ENCODE results near the gene SLC29A4. TPM values are rescaled to one million over a fixed set of nuclear protein-coding genes. Genes with fewer than 3 reads are reported as not detected.

The SLC29A4 gene, protein sequence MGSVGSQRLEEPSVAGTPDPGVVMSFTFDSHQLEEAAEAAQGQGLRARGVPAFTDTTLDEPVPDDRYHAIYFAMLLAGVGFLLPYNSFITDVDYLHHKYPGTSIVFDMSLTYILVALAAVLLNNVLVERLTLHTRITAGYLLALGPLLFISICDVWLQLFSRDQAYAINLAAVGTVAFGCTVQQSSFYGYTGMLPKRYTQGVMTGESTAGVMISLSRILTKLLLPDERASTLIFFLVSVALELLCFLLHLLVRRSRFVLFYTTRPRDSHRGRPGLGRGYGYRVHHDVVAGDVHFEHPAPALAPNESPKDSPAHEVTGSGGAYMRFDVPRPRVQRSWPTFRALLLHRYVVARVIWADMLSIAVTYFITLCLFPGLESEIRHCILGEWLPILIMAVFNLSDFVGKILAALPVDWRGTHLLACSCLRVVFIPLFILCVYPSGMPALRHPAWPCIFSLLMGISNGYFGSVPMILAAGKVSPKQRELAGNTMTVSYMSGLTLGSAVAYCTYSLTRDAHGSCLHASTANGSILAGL
- total RNA-seq: 1.3 and 2.5 TPM in 2 replicates

DNA sequence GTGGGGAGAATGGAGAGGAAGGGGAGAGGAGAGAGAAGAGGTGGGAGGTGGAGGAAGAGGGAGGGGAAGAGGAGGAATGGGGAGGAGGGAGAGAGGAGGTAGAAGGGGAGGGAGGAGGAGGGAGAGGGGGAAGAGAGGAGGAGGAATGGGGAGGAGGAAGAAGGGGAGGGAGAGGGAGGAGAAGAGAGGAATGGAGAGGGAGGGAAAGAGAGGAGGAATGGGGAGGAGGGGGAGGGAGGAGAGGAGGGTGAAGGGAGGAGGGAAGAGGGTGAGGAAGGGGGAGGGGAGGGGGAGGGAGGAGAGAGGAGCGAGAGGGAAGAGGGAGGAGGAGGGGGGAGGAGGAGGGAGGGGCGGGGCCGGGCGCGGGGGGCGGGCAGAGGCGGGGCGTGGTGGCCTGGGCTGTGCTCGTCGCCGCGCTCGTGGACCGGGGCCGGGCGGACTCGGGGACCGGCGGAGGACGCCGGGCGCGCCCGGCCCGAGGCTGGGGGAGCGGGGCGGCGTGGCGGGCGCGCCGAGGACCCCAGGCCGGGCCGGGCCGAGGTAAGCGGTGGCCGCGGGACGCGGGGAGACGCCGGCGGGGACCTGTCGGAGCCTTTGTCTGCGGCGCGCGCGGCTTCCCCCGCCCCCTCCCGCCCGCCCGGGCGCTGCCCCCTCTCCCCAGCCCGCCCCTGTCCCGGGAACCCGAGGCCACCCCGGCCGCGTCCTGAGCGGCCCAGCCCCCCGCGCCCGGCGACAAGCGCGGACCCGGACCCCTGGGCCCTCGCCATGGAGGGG is at the start of gene SLC29A4:
TSS of gene SLC29A4 (plus strand) at position 401 of the 774 bp plus-strand sequence. CDS start 4,874 bp downstream, outside the sequence.

Other genes starting within 250 kb of the SLC29A4 start
- gene RBAK, start 237.1 kb upstream of the SLC29A4 start, total RNA-seq: 9.4 and 9.9 TPM in 2 replicates
- 60.3 and 78.0 TPM in 2 replicates for gene WIPI2, start 92.7 kb upstream of the SLC29A4 start, total RNA-seq
- gene TNRC18, start 140.9 kb downstream of the SLC29A4 start, total RNA-seq: 20.0 and 24.0 TPM in 2 replicates
- gene FBXL18, start 230.9 kb downstream of the SLC29A4 start, total RNA-seq: 3.1 and 8.2 TPM in 2 replicates
- 2,035 and 4,604 TPM in 2 replicates for gene ACTB, start 247.7 kb downstream of the SLC29A4 start, total RNA-seq